SU-DHL-6 (cell line): ENCODE data around the gene MED26.

ENCODE experiments used
- H2AFZ ChIP-seq: fragments of 200-600 bp; sonication (generic); 2 replicates; pipeline ENCODE4 v1.6.1; 2014; ENCODE audit warnings: low read depth, mild to moderate bottlenecking, moderate library complexity, mixed read lengths, antibody characterized with exemption, low read length; ENCODE audit not compliant: severe bottlenecking
- H3F3A ChIP-seq: fragments of 200-600 bp; shearing (Covaris generic); 2 replicates; pipeline ENCODE4 v1.6.0; 2016; ENCODE audit warnings: antibody characterized with exemption, mild to moderate bottlenecking; ENCODE audit not compliant: insufficient read depth
- H3K27ac ChIP-seq: fragments of 200-600 bp; sonication (generic); 2 replicates; pipeline ENCODE4 v1.5.1; 2016; ENCODE audit warnings: low read depth, mild to moderate bottlenecking, low read length, moderate library complexity, mixed read lengths
- H3K27me3 ChIP-seq: fragments of 200-600 bp; sonication (generic), shearing (Covaris generic); 2 replicates; pipeline ENCODE4 v1.6.0; 2014; ENCODE audit warnings: mild to moderate bottlenecking, low read length
- H3K36me3 ChIP-seq: fragments of 200-600 bp; sonication (generic); 2 replicates; pipeline ENCODE4 v1.6.1; 2014; ENCODE audit warnings: mild to moderate bottlenecking, low read length, mixed read lengths
- H3K4me2 ChIP-seq: fragments of 300-600, 200-600 bp; shearing (Covaris generic), sonication (generic); 2 replicates; pipeline ENCODE4 v1.6.0; 2014; ENCODE audit warnings: low read length, low read depth, mild to moderate bottlenecking; ENCODE audit not compliant: poor library complexity, severe bottlenecking
- H3K4me3 ChIP-seq: fragments of 200-600 bp; sonication (generic); 2 replicates; pipeline ENCODE4 v1.5.1; 2014; ENCODE audit warnings: antibody characterized with exemption, low read length, mild to moderate bottlenecking, mixed read lengths; ENCODE audit not compliant: insufficient read depth, poor library complexity, severe bottlenecking
- H3K79me2 ChIP-seq: fragments of 200-600 bp; sonication (generic); 2 replicates; pipeline ENCODE4 v1.6.1; 2014; ENCODE audit warnings: mild to moderate bottlenecking, low read length, moderate library complexity; ENCODE audit not compliant: insufficient read depth
- H3K9ac ChIP-seq: fragments of 200-600 bp; sonication (generic); 2 replicates; pipeline ENCODE4 v1.7.0; 2014; ENCODE audit warnings: mild to moderate bottlenecking, low read length
- H3K9me2 ChIP-seq: fragments of 200-600 bp; sonication (generic); replicated peaks from 2 replicates; pipeline ENCODE4 v1.6.1; 2014; ENCODE audit warnings: low read length; ENCODE audit not compliant: insufficient read depth
- H3K9me3 ChIP-seq: fragments of 200-600 bp; sonication (generic); 2 replicates; pipeline ENCODE4 v1.6.1; 2014; ENCODE audit warnings: low read length, mixed read lengths; ENCODE audit not compliant: insufficient read depth
- H4K20me1 ChIP-seq: fragments of 200-600 bp; sonication (generic); 2 replicates; pipeline ENCODE4 v1.6.1; 2014; ENCODE audit warnings: low read depth, mild to moderate bottlenecking, antibody characterized with exemption, low read length, moderate library complexity, mixed read lengths
- EZH2phosphoT487 ChIP-seq: fragments of 200-600 bp; sonication (generic), shearing (Covaris generic); conservative IDR thresholded peaks from 2 replicates; pipeline ENCODE4 v1.6.1; 2018; ENCODE audit warnings: mild to moderate bottlenecking, antibody characterized with exemption, low read length, moderate library complexity, mixed read lengths
- TF ChIP-seq, protein P1 (sequence below): fragments of 200-600 bp; sonication (generic); IDR thresholded peaks from one replicate; pipeline ENCODE4 v1.5.1; 2017; ENCODE audit warnings: antibody characterized with exemption, mild to moderate bottlenecking, low read length, moderate library complexity; ENCODE audit not compliant: insufficient read depth, poor library complexity, severe bottlenecking

MED26 gene

DNA sequence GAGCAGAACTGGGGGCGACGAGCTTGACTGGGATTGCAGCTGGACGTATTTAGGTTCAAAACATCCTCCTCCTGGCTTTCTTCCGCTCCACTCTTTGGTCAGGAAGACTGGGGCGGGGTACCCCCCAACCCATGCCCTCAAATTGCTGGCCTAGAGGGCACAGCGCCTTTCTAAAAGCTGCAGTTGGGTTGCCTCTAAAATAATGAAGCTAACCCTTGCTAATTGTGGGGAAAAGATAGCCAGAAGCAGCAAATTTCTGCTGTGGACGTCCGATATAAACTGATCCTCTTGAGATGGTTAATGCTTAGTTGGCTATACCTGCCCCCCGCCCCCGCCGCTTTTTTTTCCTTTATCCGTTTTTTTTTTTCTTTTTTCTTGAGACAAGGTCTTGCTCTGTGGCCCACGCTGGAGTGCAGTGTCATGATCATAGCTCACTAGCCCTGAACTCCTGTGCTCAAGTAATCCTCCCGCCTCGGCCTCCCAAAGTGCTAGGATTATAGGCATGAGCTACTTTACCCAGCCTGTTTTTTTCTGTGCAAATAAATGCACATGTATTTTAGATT is 85.0 kb downstream of the MED26 start:
- H3K9me2 ChIP-seq, result no peaks in the 10 kb centered on the region
- peaks cover 6% of the 10 kb centered on the region for H3K36me3 ChIP-seq
- TF ChIP-seq, protein P1, sequence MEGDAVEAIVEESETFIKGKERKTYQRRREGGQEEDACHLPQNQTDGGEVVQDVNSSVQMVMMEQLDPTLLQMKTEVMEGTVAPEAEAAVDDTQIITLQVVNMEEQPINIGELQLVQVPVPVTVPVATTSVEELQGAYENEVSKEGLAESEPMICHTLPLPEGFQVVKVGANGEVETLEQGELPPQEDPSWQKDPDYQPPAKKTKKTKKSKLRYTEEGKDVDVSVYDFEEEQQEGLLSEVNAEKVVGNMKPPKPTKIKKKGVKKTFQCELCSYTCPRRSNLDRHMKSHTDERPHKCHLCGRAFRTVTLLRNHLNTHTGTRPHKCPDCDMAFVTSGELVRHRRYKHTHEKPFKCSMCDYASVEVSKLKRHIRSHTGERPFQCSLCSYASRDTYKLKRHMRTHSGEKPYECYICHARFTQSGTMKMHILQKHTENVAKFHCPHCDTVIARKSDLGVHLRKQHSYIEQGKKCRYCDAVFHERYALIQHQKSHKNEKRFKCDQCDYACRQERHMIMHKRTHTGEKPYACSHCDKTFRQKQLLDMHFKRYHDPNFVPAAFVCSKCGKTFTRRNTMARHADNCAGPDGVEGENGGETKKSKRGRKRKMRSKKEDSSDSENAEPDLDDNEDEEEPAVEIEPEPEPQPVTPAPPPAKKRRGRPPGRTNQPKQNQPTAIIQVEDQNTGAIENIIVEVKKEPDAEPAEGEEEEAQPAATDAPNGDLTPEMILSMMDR, result no peak
- TF ChIP-seq EZH2phosphoT487, result no peak
- H3K27me3 ChIP-seq, result no peaks in the 10 kb centered on the region
- peak overlapping the region; percentile 92 for H3K4me3 ChIP-seq
- no peak overlapping the region for H2AFZ ChIP-seq
- H3F3A ChIP-seq, result peaks cover 25% of the 10 kb centered on the region
- no peaks in the 10 kb centered on the region for H3K9me3 ChIP-seq
- H3K79me2 ChIP-seq, result peaks cover 76% of the 10 kb centered on the region
- H4K20me1 ChIP-seq, result peaks cover 8% of the 10 kb centered on the region; the same call in 1 of the 2 replicates
- H3K27ac ChIP-seq, result peak overlapping the region; percentile 85
- peak overlapping the region; percentile 75 for H3K4me2 ChIP-seq
- peak overlapping the region; percentile 89 for H3K9ac ChIP-seq

DNA sequence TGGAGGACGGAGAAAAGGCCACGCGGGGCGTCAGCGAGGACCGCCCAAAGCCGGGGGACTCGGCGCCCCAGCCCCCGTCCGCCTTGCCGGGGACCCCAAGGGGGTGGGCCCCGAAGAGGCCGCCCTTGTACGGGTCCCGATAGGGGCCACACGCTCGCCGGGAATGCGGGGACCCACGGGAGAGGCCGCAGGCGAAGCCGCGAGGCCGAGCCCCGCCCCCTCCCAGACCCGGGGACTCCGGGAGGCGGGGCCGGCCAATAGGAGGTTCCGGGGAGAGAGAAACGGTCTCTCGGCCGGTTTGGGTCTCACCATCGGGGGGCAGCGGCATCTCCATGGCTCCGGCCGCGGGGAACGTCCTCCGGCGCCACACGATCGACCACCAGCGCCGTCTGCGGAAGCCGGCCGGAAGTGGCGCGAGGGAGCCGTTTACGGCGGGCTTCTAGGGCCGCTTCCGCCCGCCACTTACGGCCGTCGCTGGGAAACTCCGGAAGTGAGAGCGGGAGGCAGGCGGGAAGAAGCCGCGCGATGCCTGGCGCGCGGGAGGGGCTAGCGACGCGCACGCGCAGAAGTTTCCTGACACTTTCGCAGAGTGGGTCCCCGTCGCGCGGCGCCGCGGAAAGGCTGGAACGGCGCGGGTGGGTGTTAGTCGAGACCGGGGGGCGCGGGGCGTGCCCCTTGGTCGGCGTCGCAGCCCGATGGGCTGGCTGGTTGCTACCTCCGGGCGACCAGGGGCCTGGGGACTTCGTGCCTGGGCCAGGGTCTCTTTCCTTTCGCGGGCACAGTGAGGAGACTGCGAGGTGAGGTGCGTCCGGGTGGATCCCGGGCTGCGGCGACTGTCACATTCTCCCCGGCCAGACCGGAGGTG is 85.7 kb downstream of the MED26 start, which contains the start of gene CHERP:
TSS of gene CHERP (minus strand) at position 393 of the 865 bp plus-strand sequence. CDS start at position 334, 59 bp downstream.
- peaks cover 15% of the 10 kb centered on the region; the same call in 1 of the 2 replicates for H4K20me1 ChIP-seq
- TF ChIP-seq EZH2phosphoT487, result no peak
- TF ChIP-seq, protein P1, result no peak

GRCh38 chr19:16541526-16542044 is 86.4 kb downstream of the MED26 start:
- Histone ChIP-seq H3K4me3 (peak overlapping the region; percentile 92), H3F3A (peaks cover 21% of the 10 kb centered on the region), H3K79me2 (peaks cover 83% of the 10 kb centered on the region), H3K4me2 (peak overlapping the region; percentile 81), H3K36me3 (peaks cover 6% of the 10 kb centered on the region), H3K9me2 (no peaks in the 10 kb centered on the region), H2AFZ (peak overlapping the region; percentile 30), H3K27ac (peak overlapping the region; percentile 85), H4K20me1 (peaks cover 15% of the 10 kb centered on the region; the same call in 1 of the 2 replicates), H3K9me3 (no peaks in the 10 kb centered on the region), H3K27me3 (no peaks in the 10 kb centered on the region), H3K9ac (peak overlapping the region; percentile 89)
- no peak for TF ChIP-seq EZH2phosphoT487
- TF ChIP-seq, protein P1, result no peak

More for the DNA sequence above, 85.7 kb downstream of the MED26 start, which contains the start of gene CHERP:
- Histone ChIP-seq H2AFZ (peak within 1 kb of the TSS; percentile 30), H3K4me3 (peak within 1 kb of the TSS; percentile 92), H3K36me3 (peaks cover 6% of the 10 kb centered on the region), H3K27me3 (no peaks in the 10 kb centered on the region), H3K79me2 (peaks cover 79% of the 10 kb centered on the region), H3F3A (peaks cover 21% of the 10 kb centered on the region), H3K9me2 (no peaks in the 10 kb centered on the region), H3K27ac (peak within 1 kb of the TSS; percentile 85), H3K9me3 (no peaks in the 10 kb centered on the region), H3K4me2 (peak within 1 kb of the TSS; percentile 81), H3K9ac (peak within 1 kb of the TSS; percentile 89)
